ENCODE measurements around the gene GAB2.

DNA sequence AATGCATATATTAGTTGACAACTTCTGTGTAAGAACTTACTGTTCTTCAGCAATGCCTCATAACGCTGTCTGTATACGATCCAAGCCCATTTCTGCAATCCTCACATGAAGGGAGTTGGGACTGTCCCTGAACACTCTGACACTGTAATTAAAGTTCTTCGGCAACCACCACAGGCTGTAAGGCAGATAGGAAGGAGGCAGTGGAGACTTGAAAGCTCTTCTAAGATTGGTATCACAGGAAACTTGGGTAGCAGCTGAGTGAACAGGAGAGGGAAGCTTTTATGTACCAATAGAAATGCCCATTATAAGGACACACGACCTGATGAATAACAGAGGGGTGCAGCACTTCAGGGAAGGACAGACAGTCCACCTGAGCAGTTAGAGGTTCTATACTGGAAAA is 12.0 kb upstream of the GAB2 start:
- TF ChIP-seq ZNF274 (IDR thresholded peaks at IDR 0.05; ENCODE audit: low read depth, low read length), result no peak
- no peak for TF ChIP-seq YY1 (IDR thresholded peaks at IDR 0.05; ENCODE audit: insufficient read depth, insufficient read length)
- no peak for TF ChIP-seq SUZ12 (IDR thresholded peaks at IDR 0.05; ENCODE audit: extremely low read depth, insufficient read depth, insufficient read length)

Measured in NT2/D1 (cell line).